HepG2 (cell line): ENCODE results near the gene ASAP2. TPM values are rescaled to one million over a fixed set of nuclear protein-coding genes. Genes with fewer than 3 reads are reported as not detected.

Source experiments
- CBX2 ChIP-seq, 2 experiments: fragments of 200-600 bp in 1 of 2; sonication (generic); formaldehyde crosslinking in 1 of 2; IDR thresholded peaks; 2 replicates each; pipeline versions ENCODE4 v1.7.0 to v1.8.1; 2018 to 2022; ENCODE audit warnings: low read depth in 2 of 2, low read length in 1 of 2, mild to moderate bottlenecking in 1 of 2, missing genetic modification reagents in 1 of 2
- ETV5 ChIP-seq: IDR thresholded peaks from 2 replicates; pipeline ENCODE4 v1.6.1; 2018; ENCODE audit warnings: missing biosample characterization, missing genetic modification reagents, inconsistent platforms, borderline replicate concordance
- FOXA1 ChIP-seq, 2 experiments: fragments of 450-650 bp in 1 of 2; sonication (generic) in 1 of 2; formaldehyde crosslinking in 1 of 2; IDR thresholded peaks; 2 replicates each; pipeline versions ENCODE4 v1.4.0 to v1.6.1; 2016 to 2020; ENCODE audit warnings: missing genetic modification reagents in 1 of 2
- FOXC1 ChIP-seq: sonication (generic); formaldehyde crosslinking; IDR thresholded peaks from 2 replicates; pipeline ENCODE4 v1.8.0; 2022; ENCODE audit warnings: mild to moderate bottlenecking, missing genetic modification reagents, borderline replicate concordance
- FOXO1 ChIP-seq: sonication (generic); formaldehyde crosslinking; IDR thresholded peaks from 2 replicates; pipeline ENCODE4 v1.4.0; 2020; ENCODE audit warnings: missing genetic modification reagents
- HNF4A ChIP-seq: sonication (generic); formaldehyde crosslinking; IDR thresholded peaks from 2 replicates; pipeline ENCODE4 v1.4.0; 2020; ENCODE audit warnings: missing genetic modification reagents
- HOXA3 ChIP-seq: sonication (generic); formaldehyde crosslinking; IDR thresholded peaks from 2 replicates; pipeline ENCODE4 v1.5.0; 2020; ENCODE audit warnings: missing genetic modification reagents
- ISL2 ChIP-seq: sonication (generic); formaldehyde crosslinking; IDR thresholded peaks from 2 replicates; pipeline ENCODE4 v1.5.0; 2020; ENCODE audit warnings: missing genetic modification reagents
- NCOR1 ChIP-seq: fragments of 200-600 bp; sonication (generic); IDR thresholded peaks from 2 replicates; pipeline ENCODE4 v1.7.0; 2017; ENCODE audit warnings: antibody characterized with exemption, low read length, borderline replicate concordance
- RBM22 ChIP-seq: fragments of 200-400 bp; formaldehyde crosslinking; optimal IDR thresholded peaks from 2 replicates; pipeline ENCODE3; 2017; ENCODE audit warnings: mild to moderate bottlenecking, low read length, moderate library complexity
- SALL1 ChIP-seq: sonication (generic); formaldehyde crosslinking; IDR thresholded peaks from 2 replicates; pipeline ENCODE4 v1.8.0; 2022; ENCODE audit warnings: mild to moderate bottlenecking, missing genetic modification reagents
- SKI ChIP-seq: fragments of 450-650 bp; IDR thresholded peaks from one replicate; pipeline ENCODE4 v1.6.1; 2018; ENCODE audit warnings: mild to moderate bottlenecking; ENCODE audit not compliant: partially characterized antibody
- SP5 ChIP-seq: IDR thresholded peaks from 2 replicates; pipeline ENCODE4 v1.6.1; 2016; ENCODE audit warnings: low read depth, borderline replicate concordance
- TBX2 ChIP-seq: sonication (generic); formaldehyde crosslinking; IDR thresholded peaks from 2 replicates; pipeline ENCODE4 v1.5.0; 2020; ENCODE audit warnings: missing genetic modification reagents, mild to moderate bottlenecking, borderline replicate concordance
- THRA ChIP-seq: sonication (generic); formaldehyde crosslinking; IDR thresholded peaks from 2 replicates; pipeline ENCODE4 v1.4.0; 2020; ENCODE audit warnings: missing genetic modification reagents, borderline replicate concordance
- ZKSCAN8 ChIP-seq: IDR thresholded peaks from 2 replicates; pipeline ENCODE4 v1.6.1; 2016; ENCODE audit warnings: borderline replicate concordance, missing genetic modification reagents, missing compliant biosample characterization
- ZNF644 ChIP-seq: IDR thresholded peaks from 2 replicates; pipeline ENCODE4 v1.6.1; 2016; ENCODE audit warnings: low read depth
- polyA plus RNA-seq, 8 experiments: library from polyadenylated mRNA; depleted of rRNA in 3 of 8; stranded (reverse) in 7 of 8; unstranded in 1 of 8; fragments of >200 nt; fragmentation: Illumina TruSeq in 4 of 8; extraction: Trizol in 4 of 8; gene quantifications; 2 replicates each; pipeline versions ENCODE4 v1.2.1 to v1.2.3, GENCODE V29; 2011 to 2016; ENCODE audit warnings: low read depth in 4 of 8, missing spikeins in 1 of 8, mixed read lengths in 1 of 8; ENCODE audit not compliant: insufficient read depth in 1 of 8
- total RNA-seq, 5 experiments: library from RNA; depleted of rRNA; stranded (reverse); fragments of >200 nt; fragmentation: Illumina TruSeq; extraction: Trizol; gene quantifications; 2 replicates each; pipeline ENCODE4 v1.2.3, GENCODE V29; 2016; ENCODE audit warnings: low read depth in 1 of 5
- TF ChIP-seq, protein P1 (sequence below): IDR thresholded peaks from 2 replicates; pipeline ENCODE4 v1.6.1; 2016; ENCODE audit warnings: low read depth, borderline replicate concordance
- TF ChIP-seq, protein P2 (sequence below): sonication (generic); formaldehyde crosslinking; IDR thresholded peaks from 2 replicates; pipeline ENCODE4 v1.4.0; 2020; ENCODE audit warnings: missing genetic modification reagents
- TF ChIP-seq, protein P3 (sequence below): sonication (generic); formaldehyde crosslinking; IDR thresholded peaks from 2 replicates; pipeline ENCODE4 v1.4.0; 2020; ENCODE audit warnings: missing genetic modification reagents

Gene ASAP2
- total and polyA plus RNA-seq, 2 of the 13 experiments (the other 11 are each of a cell fraction or from before 2014, with no cell fraction given): 7.3 to 22.3 TPM

GRCh38 chr2:9247786-9248185, 41.2 kb downstream of the ASAP2 start (continued):
- TF ChIP-seq ZKSCAN8 (CRISPR knock-in tag): peak; percentile 77; the same call in 1 of the 2 replicates
- TF ChIP-seq SP5 (CRISPR knock-in tag): peak; percentile 22; the same call in 1 of the 2 replicates
- TF ChIP-seq RBM22: no peak
- peak; percentile 13; the same call in 1 of the 2 replicates for TF ChIP-seq TBX2 (CRISPR knock-in tag)
- TF ChIP-seq FOXA1 (IDR thresholded peaks at IDR 0.05): no peak
- peak; percentile 79 for TF ChIP-seq FOXA1 (CRISPR knock-in tag; IDR thresholded peaks at IDR 0.05)
- TF ChIP-seq CBX2 (IDR thresholded peaks at IDR 0.05; ENCODE audit: low read depth, low read length): no peak
- no peak for TF ChIP-seq CBX2 (CRISPR knock-in tag; IDR thresholded peaks at IDR 0.05; ENCODE audit: low read depth)
- peak; percentile 68 for TF ChIP-seq SKI
- peak; percentile 44; the same call in 1 of the 2 replicates for TF ChIP-seq FOXO1 (CRISPR knock-in tag)
- no peak for TF ChIP-seq FOXC1 (CRISPR knock-in tag)
- peak; percentile 24; the same call in 1 of the 2 replicates for TF ChIP-seq ETV5
- TF ChIP-seq ZNF644 (CRISPR knock-in tag): peak; percentile 74; the same call in 1 of the 2 replicates
- TF ChIP-seq, protein P1, sequence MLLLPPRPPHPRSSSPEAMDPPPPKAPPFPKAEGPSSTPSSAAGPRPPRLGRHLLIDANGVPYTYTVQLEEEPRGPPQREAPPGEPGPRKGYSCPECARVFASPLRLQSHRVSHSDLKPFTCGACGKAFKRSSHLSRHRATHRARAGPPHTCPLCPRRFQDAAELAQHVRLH: peak; percentile 41; the same call in 1 of the 2 replicates
- peak; percentile 42; the same call in 1 of the 2 replicates for TF ChIP-seq HNF4A (CRISPR knock-in tag)
- TF ChIP-seq NCOR1: 0 out of 2 replicates have a peak, but pooled peaks have one; percentile 37
- peak; percentile 69 for TF ChIP-seq SALL1 (CRISPR knock-in tag)
- TF ChIP-seq HOXA3 (CRISPR knock-in tag): 0 out of 2 replicates have a peak, but pooled peaks have one; percentile 29
- 0 out of 2 replicates have a peak, but pooled peaks have one; percentile 50 for TF ChIP-seq ISL2
- TF ChIP-seq, protein P2, sequence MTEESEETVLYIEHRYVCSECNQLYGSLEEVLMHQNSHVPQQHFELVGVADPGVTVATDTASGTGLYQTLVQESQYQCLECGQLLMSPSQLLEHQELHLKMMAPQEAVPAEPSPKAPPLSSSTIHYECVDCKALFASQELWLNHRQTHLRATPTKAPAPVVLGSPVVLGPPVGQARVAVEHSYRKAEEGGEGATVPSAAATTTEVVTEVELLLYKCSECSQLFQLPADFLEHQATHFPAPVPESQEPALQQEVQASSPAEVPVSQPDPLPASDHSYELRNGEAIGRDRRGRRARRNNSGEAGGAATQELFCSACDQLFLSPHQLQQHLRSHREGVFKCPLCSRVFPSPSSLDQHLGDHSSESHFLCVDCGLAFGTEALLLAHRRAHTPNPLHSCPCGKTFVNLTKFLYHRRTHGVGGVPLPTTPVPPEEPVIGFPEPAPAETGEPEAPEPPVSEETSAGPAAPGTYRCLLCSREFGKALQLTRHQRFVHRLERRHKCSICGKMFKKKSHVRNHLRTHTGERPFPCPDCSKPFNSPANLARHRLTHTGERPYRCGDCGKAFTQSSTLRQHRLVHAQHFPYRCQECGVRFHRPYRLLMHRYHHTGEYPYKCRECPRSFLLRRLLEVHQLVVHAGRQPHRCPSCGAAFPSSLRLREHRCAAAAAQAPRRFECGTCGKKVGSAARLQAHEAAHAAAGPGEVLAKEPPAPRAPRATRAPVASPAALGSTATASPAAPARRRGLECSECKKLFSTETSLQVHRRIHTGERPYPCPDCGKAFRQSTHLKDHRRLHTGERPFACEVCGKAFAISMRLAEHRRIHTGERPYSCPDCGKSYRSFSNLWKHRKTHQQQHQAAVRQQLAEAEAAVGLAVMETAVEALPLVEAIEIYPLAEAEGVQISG (CRISPR knock-in tag): peak; percentile 32
- peak; percentile 61; the same call in 1 of the 2 replicates for TF ChIP-seq THRA
- TF ChIP-seq, protein P3, sequence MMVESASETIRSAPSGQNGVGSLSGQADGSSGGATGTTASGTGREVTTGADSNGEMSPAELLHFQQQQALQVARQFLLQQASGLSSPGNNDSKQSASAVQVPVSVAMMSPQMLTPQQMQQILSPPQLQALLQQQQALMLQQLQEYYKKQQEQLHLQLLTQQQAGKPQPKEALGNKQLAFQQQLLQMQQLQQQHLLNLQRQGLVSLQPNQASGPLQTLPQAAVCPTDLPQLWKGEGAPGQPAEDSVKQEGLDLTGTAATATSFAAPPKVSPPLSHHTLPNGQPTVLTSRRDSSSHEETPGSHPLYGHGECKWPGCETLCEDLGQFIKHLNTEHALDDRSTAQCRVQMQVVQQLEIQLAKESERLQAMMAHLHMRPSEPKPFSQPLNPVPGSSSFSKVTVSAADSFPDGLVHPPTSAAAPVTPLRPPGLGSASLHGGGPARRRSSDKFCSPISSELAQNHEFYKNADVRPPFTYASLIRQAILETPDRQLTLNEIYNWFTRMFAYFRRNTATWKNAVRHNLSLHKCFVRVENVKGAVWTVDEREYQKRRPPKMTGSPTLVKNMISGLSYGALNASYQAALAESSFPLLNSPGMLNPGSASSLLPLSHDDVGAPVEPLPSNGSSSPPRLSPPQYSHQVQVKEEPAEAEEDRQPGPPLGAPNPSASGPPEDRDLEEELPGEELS (CRISPR knock-in tag): peak; percentile 15; the same call in 1 of the 2 replicates
